LNCaP clone FGC (cell line): ENCODE data around the gene EHD3.

Experiments
- DNase-seq: peaks from one replicate; pipeline ENCODE4 v3.0.0-alpha.2; 2011; ENCODE audit warnings: low read depth
- H3K4me3 ChIP-seq: 2 replicates; pipeline ENCODE4 v1.5.1; 2011; ENCODE audit warnings: mild to moderate bottlenecking, low read depth, low read length, control low read depth
- TF ChIP-seq, protein P1 (sequence below): IDR thresholded peaks from 2 replicates; pipeline ENCODE4 v1.5.1; 2012; ENCODE audit warnings: mild to moderate bottlenecking; ENCODE audit not compliant: control insufficient read depth, insufficient read depth; ENCODE audit errors: extremely low read depth

The EHD3 gene

GRCh38 chr2:31233741-31234682 is at the start of gene EHD3:
Gene EHD3 (plus strand): TSS chr2:31234152. CDS start chr2:31234622, 470 bp downstream.
- H3K4me3 ChIP-seq: peak within 1 kb of the TSS; percentile 73
- TF ChIP-seq, protein P1, sequence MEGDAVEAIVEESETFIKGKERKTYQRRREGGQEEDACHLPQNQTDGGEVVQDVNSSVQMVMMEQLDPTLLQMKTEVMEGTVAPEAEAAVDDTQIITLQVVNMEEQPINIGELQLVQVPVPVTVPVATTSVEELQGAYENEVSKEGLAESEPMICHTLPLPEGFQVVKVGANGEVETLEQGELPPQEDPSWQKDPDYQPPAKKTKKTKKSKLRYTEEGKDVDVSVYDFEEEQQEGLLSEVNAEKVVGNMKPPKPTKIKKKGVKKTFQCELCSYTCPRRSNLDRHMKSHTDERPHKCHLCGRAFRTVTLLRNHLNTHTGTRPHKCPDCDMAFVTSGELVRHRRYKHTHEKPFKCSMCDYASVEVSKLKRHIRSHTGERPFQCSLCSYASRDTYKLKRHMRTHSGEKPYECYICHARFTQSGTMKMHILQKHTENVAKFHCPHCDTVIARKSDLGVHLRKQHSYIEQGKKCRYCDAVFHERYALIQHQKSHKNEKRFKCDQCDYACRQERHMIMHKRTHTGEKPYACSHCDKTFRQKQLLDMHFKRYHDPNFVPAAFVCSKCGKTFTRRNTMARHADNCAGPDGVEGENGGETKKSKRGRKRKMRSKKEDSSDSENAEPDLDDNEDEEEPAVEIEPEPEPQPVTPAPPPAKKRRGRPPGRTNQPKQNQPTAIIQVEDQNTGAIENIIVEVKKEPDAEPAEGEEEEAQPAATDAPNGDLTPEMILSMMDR: peak; percentile 67
- peak; percentile 69 for DNase-seq

DNA sequence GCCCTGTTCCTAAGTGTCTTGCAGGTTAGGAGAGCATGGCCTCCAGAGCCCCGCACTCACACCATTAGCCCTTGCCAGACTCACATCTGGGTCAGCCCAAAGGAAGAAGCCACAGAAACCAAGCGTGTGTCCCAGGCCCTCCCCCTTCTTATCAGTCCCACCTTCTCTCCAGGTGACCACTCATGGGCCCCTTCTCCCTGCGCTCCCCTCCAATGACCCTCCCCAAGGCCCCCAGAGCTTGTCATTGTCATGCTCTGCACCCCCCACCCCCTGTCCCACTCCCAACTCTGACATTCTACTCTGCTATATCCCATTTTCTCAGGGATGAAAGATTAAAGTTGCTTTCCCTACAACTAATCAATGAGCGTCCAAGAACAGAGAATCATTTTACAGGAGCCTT is 46.8 kb upstream of the EHD3 start:
- DNase-seq: no peak
- TF ChIP-seq, protein P1: no peak
- H3K4me3 ChIP-seq: no peak overlapping the region

- DNase-seq: peak; percentile 98
- TF ChIP-seq, protein P1: no peak
- H3K4me3 ChIP-seq: no peak overlapping the region; the same call in 1 of the 2 replicates
Measured at GRCh38 chr2:31188131-31188530, 45.8 kb upstream of the EHD3 start.

DNA sequence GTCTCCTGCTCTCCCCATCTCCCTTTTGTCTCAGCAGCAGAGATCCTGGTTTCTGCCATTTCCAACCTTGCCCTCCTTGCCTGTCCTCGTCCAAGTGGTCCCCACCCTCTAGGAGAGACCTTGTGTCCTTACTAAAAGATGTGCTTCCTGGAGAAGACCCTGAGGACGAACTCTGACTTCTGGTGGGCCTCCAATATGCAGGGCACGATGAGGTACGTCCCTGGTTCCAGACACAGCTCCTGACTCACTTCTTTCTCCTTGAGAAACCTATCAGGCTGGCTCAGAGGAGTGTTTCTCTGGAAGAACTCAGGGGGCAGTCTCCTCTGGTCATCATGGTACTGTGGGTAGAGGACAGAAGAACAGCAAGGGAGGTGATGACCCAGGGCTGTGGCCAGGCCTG is 44.8 kb upstream of the EHD3 start:
- TF ChIP-seq, protein P1: no peak
- H3K4me3 ChIP-seq: no peak overlapping the region
- no peak for DNase-seq

DNA sequence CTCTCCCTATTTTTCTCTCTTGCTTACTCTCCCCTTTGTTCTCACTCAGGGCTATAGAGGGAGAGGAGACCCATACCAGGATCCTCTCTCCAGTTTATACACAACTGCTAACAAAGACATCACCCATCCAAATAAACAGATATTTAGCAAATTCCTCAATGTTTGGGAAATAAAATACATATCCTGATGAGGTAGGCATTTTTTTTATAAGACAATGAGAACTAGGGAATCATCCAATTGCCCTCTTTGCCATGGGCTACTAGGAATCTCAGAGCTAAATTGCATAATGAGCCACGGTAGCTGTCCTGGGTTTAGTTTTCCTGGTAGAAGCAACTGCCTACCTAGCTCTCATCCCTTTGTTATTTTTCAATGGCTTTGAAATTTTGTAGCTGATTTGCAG is 43.8 kb upstream of the EHD3 start:
- no peak overlapping the region for H3K4me3 ChIP-seq
- DNase-seq: no peak
- TF ChIP-seq, protein P1: no peak

DNA sequence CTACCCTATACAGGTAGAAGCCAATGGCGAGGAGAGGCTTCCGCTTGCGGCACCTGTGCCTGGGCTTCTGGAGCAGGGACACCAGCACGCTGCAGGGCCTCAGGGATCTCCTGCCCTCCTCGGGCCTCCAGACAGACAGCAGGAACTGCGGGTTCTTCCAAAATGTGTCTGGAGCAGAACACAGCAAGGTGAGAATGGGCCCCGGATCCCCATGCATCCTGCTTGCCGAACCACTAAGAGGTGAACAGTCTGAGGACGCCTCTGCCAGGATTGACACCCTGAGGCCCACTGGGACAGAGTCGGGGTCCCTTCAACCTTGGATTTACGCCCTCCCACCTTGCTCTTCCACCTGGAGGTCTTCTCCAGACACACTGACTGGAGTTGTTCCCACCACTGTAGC is 42.0 kb upstream of the EHD3 start:
- DNase-seq: no peak
- TF ChIP-seq, protein P1: no peak
- H3K4me3 ChIP-seq: no peak overlapping the region
